ENCODE results near the gene MDK. TPM values are rescaled to one million over a fixed set of nuclear protein-coding genes. Genes with fewer than 3 reads are reported as not detected.

The MDK gene
- total RNA-seq, 1 experiment from 2014 or later, result 252 TPM

DNA sequence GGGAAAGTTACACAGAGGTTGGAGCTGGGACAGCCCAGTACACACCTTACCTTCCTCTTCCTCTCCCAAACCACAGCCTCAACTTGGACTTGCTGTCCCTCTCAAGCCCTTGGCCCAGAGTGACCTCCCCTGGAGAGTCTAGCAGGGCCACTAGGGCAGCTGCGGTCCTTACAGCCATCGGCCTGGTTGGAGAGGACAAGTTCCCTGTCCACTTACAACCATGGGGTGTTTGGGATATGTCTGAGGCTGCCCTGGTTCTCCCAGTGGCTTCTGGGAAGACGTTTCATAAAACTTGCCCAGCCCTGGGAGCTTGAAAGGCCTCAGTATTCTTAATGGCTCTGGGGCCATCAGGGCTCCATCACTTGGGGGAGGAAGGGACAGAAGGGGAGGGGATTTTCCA is 47.3 kb upstream of the MDK start:
- BruUV-seq (replicated peaks), result no TSS peak
- intact Hi-C loops (cut with micrococcal nuclease; ENCODE audit: unreplicated experiment) (no loop called here), in situ Hi-C loops (cut with HindIII; ENCODE audit: low pct_unique_long_range_greater_than_20kb, low sequenced_read_pairs) (no loop called here)
- Histone ChIP-seq H3K9me3 (ENCODE audit: control insufficient read depth, insufficient read depth, low read depth, low read length) (no peaks in the 10 kb centered on the region), H3K27me3 (ENCODE audit: control insufficient read depth, insufficient read depth, low read length) (peaks cover 13% of the 10 kb centered on the region), H3K36me3 (ENCODE audit: control insufficient read depth, insufficient read depth, low read length) (no peaks in the 10 kb centered on the region), H3K4me3 (ENCODE audit: low read depth in 2 of 2, low read length in 2 of 2) (no peak overlapping the region), H3K4me1 (ENCODE audit: control insufficient read depth, insufficient read depth, low read length) (peaks cover 5% of the 10 kb centered on the region), H3K27ac (ENCODE audit: low read length) (no peak overlapping the region)
- no peak for TF ChIP-seq TCF7L2 (IDR thresholded peaks at IDR 0.05; ENCODE audit: low read depth, low read length)
- CTCF ChIA-PET, result no interaction called here
- ATAC-seq (no peak), DNase-seq (ENCODE audit: low read depth, low spot score) (no peak)
- POLR2A ChIA-PET, result no interaction called here

DNA sequence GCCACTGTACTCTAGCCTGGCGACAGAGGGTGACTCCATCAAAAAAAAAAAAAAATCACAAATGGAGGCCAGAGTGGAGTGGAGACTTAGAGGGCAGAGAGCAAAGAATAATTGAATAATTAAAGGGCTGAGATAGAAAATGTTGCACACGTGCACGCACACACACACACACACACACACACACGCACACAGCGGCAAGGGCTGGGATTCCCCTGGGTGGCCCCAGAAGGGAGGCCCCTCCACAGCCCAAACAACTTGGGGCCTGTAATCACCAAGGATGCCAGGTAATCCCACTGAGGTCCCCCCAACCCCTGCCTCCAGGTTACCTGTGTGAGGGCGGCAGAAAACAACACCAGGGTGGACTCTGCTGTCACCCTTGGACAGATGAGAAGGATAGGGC is 46.2 kb upstream of the MDK start:
- ChIA-PET CTCF (interaction anchor here (0.7 kb wide), 1 partner anchor 446 kb away, joined by 5 read pairs; no protein-coding TSS in a partner anchor), POLR2A (no interaction called here)
- no peak for ATAC-seq
- DNase-seq (ENCODE audit: low read depth, low spot score), result no peak
- H3K36me3 ChIP-seq (ENCODE audit: control insufficient read depth, insufficient read depth, low read length), result no peaks in the 10 kb centered on the region
- H3K4me3 ChIP-seq (ENCODE audit: low read depth in 2 of 2, low read length in 2 of 2), result no peak overlapping the region
- in situ Hi-C loops (cut with HindIII; ENCODE audit: low pct_unique_long_range_greater_than_20kb, low sequenced_read_pairs) (no loop called here), intact Hi-C loops (cut with micrococcal nuclease; ENCODE audit: unreplicated experiment) (no loop called here)
- no peak overlapping the region for H3K27ac ChIP-seq (ENCODE audit: low read length)
- peaks cover 7% of the 10 kb centered on the region for H3K4me1 ChIP-seq (ENCODE audit: control insufficient read depth, insufficient read depth, low read length)
- TF ChIP-seq SIN3A (IDR thresholded peaks at IDR 0.05; ENCODE audit: borderline replicate concordance, insufficient read depth, low read depth, low read length) (no peak), TCF7L2 (IDR thresholded peaks at IDR 0.05; ENCODE audit: low read depth, low read length) (no peak), POLR2AphosphoS5 (IDR thresholded peaks at IDR 0.05; ENCODE audit: low read depth, low read length) (no peak)
- TF ChIP-seq, protein P1, sequence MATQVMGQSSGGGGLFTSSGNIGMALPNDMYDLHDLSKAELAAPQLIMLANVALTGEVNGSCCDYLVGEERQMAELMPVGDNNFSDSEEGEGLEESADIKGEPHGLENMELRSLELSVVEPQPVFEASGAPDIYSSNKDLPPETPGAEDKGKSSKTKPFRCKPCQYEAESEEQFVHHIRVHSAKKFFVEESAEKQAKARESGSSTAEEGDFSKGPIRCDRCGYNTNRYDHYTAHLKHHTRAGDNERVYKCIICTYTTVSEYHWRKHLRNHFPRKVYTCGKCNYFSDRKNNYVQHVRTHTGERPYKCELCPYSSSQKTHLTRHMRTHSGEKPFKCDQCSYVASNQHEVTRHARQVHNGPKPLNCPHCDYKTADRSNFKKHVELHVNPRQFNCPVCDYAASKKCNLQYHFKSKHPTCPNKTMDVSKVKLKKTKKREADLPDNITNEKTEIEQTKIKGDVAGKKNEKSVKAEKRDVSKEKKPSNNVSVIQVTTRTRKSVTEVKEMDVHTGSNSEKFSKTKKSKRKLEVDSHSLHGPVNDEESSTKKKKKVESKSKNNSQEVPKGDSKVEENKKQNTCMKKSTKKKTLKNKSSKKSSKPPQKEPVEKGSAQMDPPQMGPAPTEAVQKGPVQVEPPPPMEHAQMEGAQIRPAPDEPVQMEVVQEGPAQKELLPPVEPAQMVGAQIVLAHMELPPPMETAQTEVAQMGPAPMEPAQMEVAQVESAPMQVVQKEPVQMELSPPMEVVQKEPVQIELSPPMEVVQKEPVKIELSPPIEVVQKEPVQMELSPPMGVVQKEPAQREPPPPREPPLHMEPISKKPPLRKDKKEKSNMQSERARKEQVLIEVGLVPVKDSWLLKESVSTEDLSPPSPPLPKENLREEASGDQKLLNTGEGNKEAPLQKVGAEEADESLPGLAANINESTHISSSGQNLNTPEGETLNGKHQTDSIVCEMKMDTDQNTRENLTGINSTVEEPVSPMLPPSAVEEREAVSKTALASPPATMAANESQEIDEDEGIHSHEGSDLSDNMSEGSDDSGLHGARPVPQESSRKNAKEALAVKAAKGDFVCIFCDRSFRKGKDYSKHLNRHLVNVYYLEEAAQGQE (IDR thresholded peaks at IDR 0.05; ENCODE audit: insufficient read depth in 1 of 2, low read depth in 2 of 2, low read length in 1 of 2), result no peak
- TF ChIP-seq, protein P2, sequence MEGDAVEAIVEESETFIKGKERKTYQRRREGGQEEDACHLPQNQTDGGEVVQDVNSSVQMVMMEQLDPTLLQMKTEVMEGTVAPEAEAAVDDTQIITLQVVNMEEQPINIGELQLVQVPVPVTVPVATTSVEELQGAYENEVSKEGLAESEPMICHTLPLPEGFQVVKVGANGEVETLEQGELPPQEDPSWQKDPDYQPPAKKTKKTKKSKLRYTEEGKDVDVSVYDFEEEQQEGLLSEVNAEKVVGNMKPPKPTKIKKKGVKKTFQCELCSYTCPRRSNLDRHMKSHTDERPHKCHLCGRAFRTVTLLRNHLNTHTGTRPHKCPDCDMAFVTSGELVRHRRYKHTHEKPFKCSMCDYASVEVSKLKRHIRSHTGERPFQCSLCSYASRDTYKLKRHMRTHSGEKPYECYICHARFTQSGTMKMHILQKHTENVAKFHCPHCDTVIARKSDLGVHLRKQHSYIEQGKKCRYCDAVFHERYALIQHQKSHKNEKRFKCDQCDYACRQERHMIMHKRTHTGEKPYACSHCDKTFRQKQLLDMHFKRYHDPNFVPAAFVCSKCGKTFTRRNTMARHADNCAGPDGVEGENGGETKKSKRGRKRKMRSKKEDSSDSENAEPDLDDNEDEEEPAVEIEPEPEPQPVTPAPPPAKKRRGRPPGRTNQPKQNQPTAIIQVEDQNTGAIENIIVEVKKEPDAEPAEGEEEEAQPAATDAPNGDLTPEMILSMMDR (IDR thresholded peaks at IDR 0.05), result no peak
- H3K9me3 ChIP-seq (ENCODE audit: control insufficient read depth, insufficient read depth, low read depth, low read length), result no peaks in the 10 kb centered on the region
- H3K27me3 ChIP-seq (ENCODE audit: control insufficient read depth, insufficient read depth, low read length), result peaks cover 13% of the 10 kb centered on the region
- BruUV-seq (replicated peaks), result no TSS peak

DNA sequence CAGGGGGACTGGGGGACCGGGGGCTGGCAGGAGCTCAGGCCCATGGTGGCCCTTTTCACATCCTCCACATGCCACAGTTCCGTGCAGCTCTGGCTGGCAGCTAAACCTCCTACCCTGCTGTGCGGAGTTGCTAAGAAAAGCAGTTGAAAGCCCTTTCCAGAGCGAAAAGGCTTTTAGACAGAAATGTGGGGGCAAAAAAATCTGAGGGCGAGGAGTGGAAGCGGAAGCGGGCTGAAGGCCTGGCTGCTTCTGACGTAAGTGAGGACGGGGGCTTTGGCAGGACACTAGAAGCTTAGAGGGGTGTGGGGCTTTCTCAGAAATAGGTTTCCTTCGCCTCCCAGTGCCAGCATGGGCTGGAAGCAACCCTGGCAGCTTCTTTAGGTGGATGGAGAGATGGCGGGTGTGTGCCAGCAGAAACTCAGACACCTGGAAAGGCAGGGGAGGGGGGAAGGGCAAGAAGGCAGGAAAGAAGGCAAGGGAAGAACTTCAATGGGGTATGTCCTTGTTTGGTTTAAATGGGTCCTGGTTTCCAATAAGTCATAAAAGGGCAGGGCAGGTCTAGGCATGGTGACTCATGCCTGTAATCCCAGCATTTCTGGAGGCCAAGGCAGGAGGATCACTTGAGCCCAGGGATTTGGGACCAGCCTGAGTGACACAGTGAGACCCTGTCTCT is 45.4 kb upstream of the MDK start:
- Histone ChIP-seq H3K27ac (ENCODE audit: low read length) (no peak overlapping the region), H3K36me3 (ENCODE audit: control insufficient read depth, insufficient read depth, low read length) (no peaks in the 10 kb centered on the region), H3K4me3 (ENCODE audit: low read depth in 2 of 2, low read length in 2 of 2) (no peak overlapping the region), H3K4me1 (ENCODE audit: control insufficient read depth, insufficient read depth, low read length) (peaks cover 7% of the 10 kb centered on the region), H3K9me3 (ENCODE audit: control insufficient read depth, insufficient read depth, low read depth, low read length) (no peaks in the 10 kb centered on the region), H3K27me3 (ENCODE audit: control insufficient read depth, insufficient read depth, low read length) (peaks cover 13% of the 10 kb centered on the region)
- in situ Hi-C loops (cut with HindIII; ENCODE audit: low pct_unique_long_range_greater_than_20kb, low sequenced_read_pairs) (no loop called here), intact Hi-C loops (cut with micrococcal nuclease; ENCODE audit: unreplicated experiment) (no loop called here)
- TF ChIP-seq SIN3A (IDR thresholded peaks at IDR 0.05; ENCODE audit: borderline replicate concordance, insufficient read depth, low read depth, low read length), result no peak
- TF ChIP-seq POLR2AphosphoS5 (IDR thresholded peaks at IDR 0.05; ENCODE audit: low read depth, low read length), result no peak
- no peak for TF ChIP-seq TCF7L2 (IDR thresholded peaks at IDR 0.05; ENCODE audit: low read depth, low read length)
- TF ChIP-seq, protein P1 (IDR thresholded peaks at IDR 0.05; ENCODE audit: insufficient read depth in 1 of 2, low read depth in 2 of 2, low read length in 1 of 2), result no peak
- TF ChIP-seq, protein P2 (IDR thresholded peaks at IDR 0.05), result no peak
- POLR2A ChIA-PET, result no interaction called here
- no TSS peak for BruUV-seq (replicated peaks)
- CTCF ChIA-PET, result no interaction called here
- DNase-seq (ENCODE audit: low read depth, low spot score) (no peak), ATAC-seq (no peak)

Measured in Panc1 (cell line).